Measurements from ENCODE around the gene AGPAT2.
A peak's percentile ranks its signal among the peaks of the same experiment; 100 is the strongest.

AGPAT2 gene

GRCh38 chr9:136724772-136725171, 37.5 kb upstream of the AGPAT2 start:
- Mint-ChIP-seq H3K27me3 (no peaks in the 10 kb centered on the region), H3K27ac (peak overlapping the region; percentile 25 to 75), H3K36me3 (ENCODE audit: insufficient read depth) (peaks cover 78% of the 10 kb centered on the region), H3K4me3 (peak overlapping the region in 1 of 2 donors; percentile 12), H3K9me3 (no peaks in the 10 kb centered on the region), H3K4me1 (ENCODE audit: low read depth in 2 of 2) (peaks cover 14 to 25% of the 10 kb centered on the region in 2 donors)
- DNase-seq (no peak), ATAC-seq (replicated peaks) (no peak)

DNA sequence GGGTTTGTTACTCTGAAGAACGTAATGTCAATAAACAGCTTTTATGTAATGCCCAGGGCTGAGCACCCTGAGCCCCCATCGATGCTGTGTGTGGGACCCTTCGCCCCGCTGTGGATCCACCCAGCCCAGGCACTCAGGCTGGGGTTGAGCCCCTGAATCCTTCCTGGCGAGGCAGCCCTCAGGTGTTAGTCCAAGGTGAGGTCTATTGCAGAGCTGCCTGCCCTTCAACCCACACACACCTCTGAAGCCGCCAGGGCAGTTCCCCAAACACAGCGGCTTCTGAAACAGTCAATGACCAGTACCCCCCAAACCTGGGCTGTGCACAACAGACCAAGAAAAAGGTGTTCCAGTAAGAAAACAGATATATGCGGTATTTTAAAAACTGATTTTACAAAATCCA, 36.7 kb upstream of the AGPAT2 start:
- DNase-seq (no peak), ATAC-seq (replicated peaks) (no peak)
- H3K4me1 Mint-ChIP-seq (ENCODE audit: low read depth in 2 of 2): peaks cover 18 to 25% of the 10 kb centered on the region in 2 donors
- peaks cover 70% of the 10 kb centered on the region for H3K36me3 Mint-ChIP-seq (ENCODE audit: insufficient read depth)
- no peaks in the 10 kb centered on the region for H3K9me3 Mint-ChIP-seq
- peak overlapping the region; percentile 25 to 75 for H3K27ac Mint-ChIP-seq
- peak overlapping the region in 1 of 2 donors; percentile 12 for H3K4me3 Mint-ChIP-seq
- no peaks in the 10 kb centered on the region for H3K27me3 Mint-ChIP-seq

- Mint-ChIP-seq H3K4me3 (peak overlapping the region in 1 of 2 donors; percentile 6), H3K27me3 (peaks cover 1 to 2% of the 10 kb centered on the region in 2 donors), H3K36me3 (ENCODE audit: insufficient read depth) (peaks cover 65% of the 10 kb centered on the region), H3K4me1 (ENCODE audit: low read depth in 2 of 2) (peaks cover 18 to 26% of the 10 kb centered on the region in 2 donors), H3K9me3 (no peaks in the 10 kb centered on the region), H3K27ac (peak overlapping the region in 1 of 2 donors; percentile 26)
- DNase-seq (no peak), ATAC-seq (replicated peaks) (no peak)
Observed at GRCh38 chr9:136723362-136723976, 36.2 kb upstream of the AGPAT2 start.

DNA sequence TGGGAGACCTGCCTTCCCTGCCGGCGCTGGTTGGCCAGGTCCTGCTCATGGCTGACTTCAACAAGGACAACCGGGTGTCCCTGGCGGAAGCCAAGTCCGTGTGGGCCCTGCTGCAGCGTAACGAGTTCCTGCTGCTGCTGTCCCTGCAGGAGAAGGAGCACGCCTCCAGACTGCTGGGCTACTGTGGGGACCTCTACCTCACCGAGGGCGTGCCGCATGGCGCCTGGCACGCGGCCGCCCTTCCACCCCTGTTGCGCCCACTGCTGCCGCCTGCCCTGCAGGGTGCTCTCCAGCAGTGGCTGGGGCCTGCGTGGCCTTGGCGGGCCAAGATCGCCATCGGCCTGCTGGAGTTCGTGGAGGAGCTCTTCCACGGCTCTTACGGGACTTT, 35.7 kb upstream of the AGPAT2 start:
- Mint-ChIP-seq H3K27ac (peak overlapping the region in 1 of 2 donors; percentile 26), H3K4me1 (ENCODE audit: low read depth in 2 of 2) (peaks cover 18 to 26% of the 10 kb centered on the region in 2 donors), H3K36me3 (ENCODE audit: insufficient read depth) (peaks cover 60% of the 10 kb centered on the region), H3K4me3 (no peak overlapping the region), H3K27me3 (peaks cover 5 to 6% of the 10 kb centered on the region in 2 donors), H3K9me3 (no peaks in the 10 kb centered on the region)
- ATAC-seq (replicated peaks): no peak
- no peak for DNase-seq

DNA sequence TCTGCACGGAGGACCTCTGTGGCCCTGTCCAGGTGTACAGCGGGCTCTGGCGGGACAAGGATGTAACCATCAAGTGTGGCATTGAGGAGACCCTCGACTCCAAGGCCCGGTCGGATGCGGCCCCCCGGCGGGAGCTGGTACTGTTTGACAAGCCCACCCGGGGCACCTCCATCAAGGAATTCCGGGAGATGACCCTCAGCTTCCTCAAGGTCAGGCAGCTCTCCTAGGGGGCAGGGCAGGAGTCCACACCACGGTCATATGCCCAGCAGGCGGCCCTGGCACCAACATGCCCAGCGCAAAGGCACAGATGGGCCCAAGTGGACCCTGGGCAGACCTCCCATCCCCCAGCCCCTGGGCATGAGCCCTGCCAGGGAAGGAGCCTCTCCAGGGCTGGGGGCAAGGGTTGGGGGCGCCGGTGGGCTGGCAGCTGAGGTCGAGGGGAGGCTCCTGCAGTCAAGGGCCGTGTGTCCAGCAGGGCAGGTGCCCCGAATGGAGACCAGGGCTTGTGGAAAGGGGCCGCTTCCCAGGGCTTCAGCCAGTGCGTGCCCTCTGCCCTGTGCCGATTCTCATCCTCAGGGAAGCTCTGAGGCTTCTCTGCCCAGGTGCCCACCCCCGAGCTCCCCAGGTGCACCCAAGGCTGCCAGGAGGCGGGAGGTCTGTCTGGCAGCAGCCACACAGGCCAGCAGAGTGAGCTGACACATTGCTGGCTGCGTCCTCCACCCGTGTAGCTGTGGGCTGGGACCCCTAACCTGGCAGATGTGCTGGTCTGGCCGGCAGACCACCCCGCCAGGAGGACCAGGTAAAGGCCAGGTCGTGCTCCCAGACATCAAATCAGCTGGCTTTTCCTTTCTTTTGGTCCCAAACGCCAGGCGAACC, 35.1 kb upstream of the AGPAT2 start:
- Mint-ChIP-seq H3K36me3 (ENCODE audit: insufficient read depth) (peaks cover 54% of the 10 kb centered on the region), H3K4me1 (ENCODE audit: low read depth in 2 of 2) (peaks cover 18 to 23% of the 10 kb centered on the region in 2 donors)

GRCh38 chr9:136721339-136722092, 34.3 kb upstream of the AGPAT2 start:
- peaks cover 46% of the 10 kb centered on the region for H3K36me3 Mint-ChIP-seq (ENCODE audit: insufficient read depth)
- no peak for ATAC-seq (replicated peaks)
- no peak for DNase-seq
- peaks cover 13 to 18% of the 10 kb centered on the region in 2 donors for H3K4me1 Mint-ChIP-seq (ENCODE audit: low read depth in 2 of 2)
- peak overlapping the region in 1 of 2 donors; percentile 24 for H3K27ac Mint-ChIP-seq
- H3K9me3 Mint-ChIP-seq: no peaks in the 10 kb centered on the region
- peaks cover 5 to 21% of the 10 kb centered on the region in 2 donors for H3K27me3 Mint-ChIP-seq
- no peak overlapping the region for H3K4me3 Mint-ChIP-seq

More for the DNA sequence above, 35.1 kb upstream of the AGPAT2 start:
- no peak for ATAC-seq (replicated peaks)
- Mint-ChIP-seq H3K9me3 (no peaks in the 10 kb centered on the region), H3K4me3 (no peak overlapping the region), H3K27me3 (peaks cover 5 to 12% of the 10 kb centered on the region in 2 donors), H3K27ac (peak overlapping the region in 1 of 2 donors; percentile 26)
- DNase-seq: no peak

GRCh38 chr9:136720898-136721338, 33.7 kb upstream of the AGPAT2 start:
- Mint-ChIP-seq H3K27ac (peak overlapping the region in 1 of 2 donors; percentile 24), H3K36me3 (ENCODE audit: insufficient read depth) (peaks cover 40% of the 10 kb centered on the region)

DNA sequence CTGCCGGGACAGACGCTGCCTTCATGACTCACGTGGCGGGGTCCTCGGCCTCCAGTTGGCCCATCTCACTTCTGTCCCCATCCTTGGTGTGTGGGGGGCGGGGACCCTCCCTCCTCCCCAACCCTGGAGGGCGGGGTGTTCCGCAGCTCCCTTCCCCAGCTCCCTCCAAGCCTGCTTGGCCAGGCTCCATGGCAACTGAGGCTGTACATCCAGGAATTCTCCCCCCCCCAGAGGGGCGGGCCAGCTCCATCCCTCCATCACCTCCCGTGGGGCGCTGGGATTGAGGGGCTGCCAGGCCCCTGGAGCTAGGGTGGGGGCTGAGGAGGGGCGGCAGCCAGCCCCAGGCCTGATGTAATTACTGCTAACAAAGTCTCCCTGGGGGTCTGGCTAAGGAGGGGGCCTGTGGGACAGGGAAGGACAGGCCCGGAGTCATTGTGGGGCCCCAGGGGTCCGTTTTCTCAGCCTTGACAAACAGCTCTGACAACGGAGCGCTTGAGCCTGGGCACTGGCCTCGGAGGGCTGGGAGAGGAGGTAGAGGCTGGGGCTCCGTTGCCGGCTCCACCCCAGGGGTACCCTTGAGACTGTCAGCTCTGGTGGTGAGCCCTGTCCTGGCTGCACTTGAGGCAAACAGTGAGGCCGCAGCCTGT, 33.1 kb upstream of the AGPAT2 start:
- H3K27ac Mint-ChIP-seq: peak overlapping the region in 1 of 2 donors; percentile 75
- H3K36me3 Mint-ChIP-seq (ENCODE audit: insufficient read depth): peaks cover 34% of the 10 kb centered on the region
- DNase-seq: no peak
- H3K9me3 Mint-ChIP-seq: no peaks in the 10 kb centered on the region
- peaks cover 9 to 15% of the 10 kb centered on the region in 2 donors for H3K4me1 Mint-ChIP-seq (ENCODE audit: low read depth in 2 of 2)
- ATAC-seq (replicated peaks): no peak
- H3K27me3 Mint-ChIP-seq: peaks cover 13 to 32% of the 10 kb centered on the region in 2 donors
- no peak overlapping the region for H3K4me3 Mint-ChIP-seq

More at GRCh38 chr9:136720898-136721338, 33.7 kb upstream of the AGPAT2 start:
- H3K4me1 Mint-ChIP-seq (ENCODE audit: low read depth in 2 of 2): peaks cover 9 to 15% of the 10 kb centered on the region in 2 donors
- ATAC-seq (replicated peaks) (no peak), DNase-seq (no peak)
- no peaks in the 10 kb centered on the region for H3K9me3 Mint-ChIP-seq
- H3K27me3 Mint-ChIP-seq: peaks cover 8 to 27% of the 10 kb centered on the region in 2 donors
- H3K4me3 Mint-ChIP-seq: no peak overlapping the region

- peak; percentile 19 for ATAC-seq (replicated peaks)
Observed at GRCh38 chr9:136719195-136719880, 32.1 kb upstream of the AGPAT2 start.

DNA sequence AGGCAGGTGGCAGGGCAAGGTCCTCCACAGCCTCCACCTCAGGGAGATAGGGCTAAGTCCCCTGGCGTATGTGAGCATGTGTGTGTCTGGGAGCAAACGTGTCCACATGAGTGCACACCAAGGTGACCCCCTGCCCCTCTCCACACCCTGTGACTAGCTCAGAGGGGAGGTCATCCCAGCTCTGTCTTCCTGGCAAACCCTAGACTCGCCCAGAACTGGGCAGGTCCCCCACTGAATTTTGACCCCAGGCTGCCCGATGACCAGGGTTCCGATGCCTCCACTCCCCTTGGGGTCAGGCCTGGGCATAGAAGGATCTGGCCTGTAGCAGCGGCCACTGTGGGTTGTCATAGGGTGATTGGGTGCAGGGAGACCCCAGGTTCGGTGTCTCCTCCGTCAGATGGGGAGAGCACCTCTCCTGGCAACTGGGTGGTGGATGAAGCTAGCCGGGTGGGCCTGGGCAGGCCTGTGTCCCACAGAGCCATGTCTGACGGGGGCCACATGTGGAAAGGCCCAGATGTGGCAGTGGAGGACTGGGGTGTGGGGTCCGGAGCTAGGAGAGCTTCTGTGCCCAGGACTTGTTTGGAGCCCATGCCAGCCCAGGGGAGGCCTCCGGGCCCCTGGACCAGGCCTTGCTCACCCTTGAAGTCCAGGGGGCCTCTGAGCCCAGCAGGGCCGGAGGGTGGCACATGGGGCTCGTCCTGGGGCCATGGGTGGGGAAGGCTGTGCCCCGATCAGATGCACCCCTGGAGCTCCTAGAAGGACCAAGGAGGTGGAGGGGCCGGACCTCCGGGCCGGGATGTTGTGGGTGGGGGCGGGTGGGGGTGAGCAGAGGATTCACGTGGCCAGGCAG, 31.3 kb upstream of the AGPAT2 start:
- Mint-ChIP-seq H3K27me3 (peaks cover 25 to 45% of the 10 kb centered on the region in 2 donors), H3K36me3 (ENCODE audit: insufficient read depth) (peaks cover 16% of the 10 kb centered on the region), H3K4me1 (ENCODE audit: low read depth in 2 of 2) (peaks cover 4 to 7% of the 10 kb centered on the region in 2 donors), H3K4me3 (no peak overlapping the region), H3K27ac (peak overlapping the region in 1 of 2 donors; percentile 49), H3K9me3 (no peaks in the 10 kb centered on the region)
- ATAC-seq (replicated peaks) (no peak), DNase-seq (no peak)

More at GRCh38 chr9:136719195-136719880, 32.1 kb upstream of the AGPAT2 start:
- Mint-ChIP-seq H3K4me1 (ENCODE audit: low read depth in 2 of 2) (peaks cover 5 to 13% of the 10 kb centered on the region in 2 donors), H3K36me3 (ENCODE audit: insufficient read depth) (peaks cover 24% of the 10 kb centered on the region), H3K27me3 (peaks cover 17 to 37% of the 10 kb centered on the region in 2 donors), H3K27ac (no peak overlapping the region), H3K4me3 (no peak overlapping the region), H3K9me3 (no peaks in the 10 kb centered on the region)
- no peak for DNase-seq

DNA sequence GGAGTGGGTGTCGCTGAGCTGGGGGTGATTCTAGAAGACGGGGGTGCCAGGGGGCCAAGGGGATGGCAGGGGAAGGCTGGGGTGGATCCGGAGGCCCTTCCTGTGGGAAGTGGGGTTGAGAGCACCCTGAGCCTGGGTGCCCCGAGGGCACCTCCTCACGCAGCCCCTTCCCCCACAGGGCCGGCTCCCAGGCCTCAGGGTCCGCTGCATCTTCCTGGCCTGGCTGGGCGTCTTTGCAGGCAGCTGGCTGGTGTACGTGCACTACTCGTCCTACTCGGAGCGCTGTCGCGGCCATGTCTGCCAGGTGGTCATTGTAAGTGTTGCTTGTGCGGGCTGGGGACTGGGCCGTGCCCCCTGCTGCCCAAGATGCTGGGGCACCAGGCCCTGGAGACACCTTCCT, 30.1 kb upstream of the AGPAT2 start:
- no peaks in the 10 kb centered on the region for H3K9me3 Mint-ChIP-seq
- H3K36me3 Mint-ChIP-seq (ENCODE audit: insufficient read depth): peaks cover 4% of the 10 kb centered on the region
- no peak overlapping the region for H3K27ac Mint-ChIP-seq
- no peak for DNase-seq
- no peak for ATAC-seq (replicated peaks)
- H3K4me3 Mint-ChIP-seq: no peak overlapping the region
- peaks cover 3 to 4% of the 10 kb centered on the region in 2 donors for H3K4me1 Mint-ChIP-seq (ENCODE audit: low read depth in 2 of 2)
- H3K27me3 Mint-ChIP-seq: peaks cover 25 to 52% of the 10 kb centered on the region in 2 donors
